WTC11 (cell line): ENCODE data around the gene SMYD4. TPM values are rescaled to one million over a fixed set of nuclear protein-coding genes. Genes with fewer than 3 reads are reported as not detected.
A peak's percentile ranks its signal among the peaks of the same experiment; 100 is the strongest.

Source experiments
- ATAC-seq: fragments of 200-7000 bp; cut with Tn5 transposase; 2 replicates; pipeline ENCODE4 v1.10.0; 2021; ENCODE audit warnings: mild to moderate bottlenecking, moderate library complexity
- CTCF ChIA-PET: fragments of 300-600 bp; sonication (Branson Sonifier 250); formaldehyde crosslinking; loops from one replicate; lab custom pipeline; 2021; ENCODE audit warnings: antibody characterized with exemption; lab: Charles Lee
- POLR2A ChIA-PET: fragments of 350-600 bp; sonication (Branson Sonifier 250); formaldehyde crosslinking; loops from one replicate; lab custom pipeline; 2021; ENCODE audit warnings: antibody characterized with exemption; lab: Charles Lee
- DNase-seq: peaks from one replicate; pipeline ENCODE4 v3.0.0; 2021; ENCODE audit warnings: low spot score
- H3K27ac Mint-ChIP-seq: 2 replicates; pipeline ENCODE4 v1.8.0; 2021; ENCODE audit warnings: mixed read lengths
- H3K27me3 Mint-ChIP-seq: 2 replicates; pipeline ENCODE4 v1.8.0; 2021; ENCODE audit warnings: low read depth, mild to moderate bottlenecking, moderate library complexity, mixed read lengths
- H3K36me3 Mint-ChIP-seq: 2 replicates; pipeline ENCODE4 v1.8.0; 2021; ENCODE audit warnings: mixed read lengths
- H3K4me1 Mint-ChIP-seq: 2 replicates; pipeline ENCODE4 v1.8.0; 2022; ENCODE audit warnings: mixed read lengths
- H3K4me3 Mint-ChIP-seq: 2 replicates; pipeline ENCODE4 v1.8.0; 2021; ENCODE audit warnings: mild to moderate bottlenecking, moderate library complexity, mixed read lengths
- H3K9me3 Mint-ChIP-seq: 2 replicates; pipeline ENCODE4 v1.8.0; 2021; ENCODE audit warnings: mixed read lengths
- CREB1 ChIP-seq: sonication (generic); formaldehyde crosslinking; IDR thresholded peaks from 2 replicates; pipeline ENCODE4 v1.8.0; 2023; ENCODE audit warnings: mild to moderate bottlenecking, missing genetic modification reagents
- CTCF ChIP-seq: fragments of 200-600 bp; IDR thresholded peaks from 2 replicates; pipeline ENCODE4 v1.8.0; 2022; ENCODE audit warnings: antibody characterized with exemption
- E2F4 ChIP-seq: sonication (generic); formaldehyde crosslinking; IDR thresholded peaks from 2 replicates; pipeline ENCODE4 v1.8.1; 2022; ENCODE audit warnings: low read depth, mild to moderate bottlenecking, moderate library complexity, missing genetic modification reagents, borderline replicate concordance
- ETV6 ChIP-seq: sonication (generic); formaldehyde crosslinking; IDR thresholded peaks from 2 replicates; pipeline ENCODE4 v1.8.1; 2022; ENCODE audit warnings: mild to moderate bottlenecking, missing genetic modification reagents
- MYBL2 ChIP-seq: sonication (generic); formaldehyde crosslinking; IDR thresholded peaks from 2 replicates; pipeline ENCODE4 v1.8.1; 2023; ENCODE audit warnings: mild to moderate bottlenecking, moderate library complexity, missing genetic modification reagents
- NFATC4 ChIP-seq: fragments of 250-450 bp; sonication (Bioruptor Pico); IDR thresholded peaks from 2 replicates; pipeline ENCODE4 v1.9.0; 2021; ENCODE audit warnings: mild to moderate bottlenecking
- SMAD4 ChIP-seq: sonication (generic); formaldehyde crosslinking; IDR thresholded peaks from 2 replicates; pipeline ENCODE4 v1.8.0; 2022; ENCODE audit warnings: mild to moderate bottlenecking, missing genetic modification reagents
- TEAD4 ChIP-seq: sonication (generic); formaldehyde crosslinking; IDR thresholded peaks from 2 replicates; pipeline ENCODE4 v1.8.0; 2022; ENCODE audit warnings: mild to moderate bottlenecking, missing genetic modification reagents
- TP53 ChIP-seq: sonication (generic); formaldehyde crosslinking; IDR thresholded peaks from 2 replicates; pipeline ENCODE4 v1.8.1; 2023; ENCODE audit warnings: mild to moderate bottlenecking, missing genetic modification reagents
- USF1 ChIP-seq: sonication (generic); formaldehyde crosslinking; IDR thresholded peaks from 2 replicates; pipeline ENCODE4 v1.8.0; 2022; ENCODE audit warnings: mild to moderate bottlenecking, missing genetic modification reagents
- ZNF121 ChIP-seq: sonication (generic); formaldehyde crosslinking; IDR thresholded peaks from 2 replicates; pipeline ENCODE4 v1.8.0; 2023; ENCODE audit warnings: missing genetic modification reagents
- ZNF532 ChIP-seq: fragments of 250-450 bp; sonication (Bioruptor Pico); IDR thresholded peaks from 2 replicates; pipeline ENCODE4 v1.9.0; 2021; ENCODE audit warnings: mild to moderate bottlenecking, borderline replicate concordance
- total RNA-seq: library from RNA; stranded (reverse); gene quantifications from 3 replicates; pipeline ENCODE4 v1.2.3, GENCODE V29; 2021
- TF ChIP-seq, protein P1 (sequence below): sonication (generic); formaldehyde crosslinking; IDR thresholded peaks from 2 replicates; pipeline ENCODE4 v1.8.1; 2022; ENCODE audit warnings: low read depth, missing genetic modification reagents, borderline replicate concordance
- TF ChIP-seq, protein P2 (sequence below): sonication (generic); formaldehyde crosslinking; IDR thresholded peaks from 2 replicates; pipeline ENCODE4 v1.8.1; 2023; ENCODE audit warnings: mild to moderate bottlenecking, missing genetic modification reagents
- TF ChIP-seq, protein P3 (sequence below): fragments of 250-450 bp; sonication (Bioruptor Pico); IDR thresholded peaks from 2 replicates; pipeline ENCODE4 v1.9.0; 2021; ENCODE audit warnings: moderate library complexity, mild to moderate bottlenecking, inconsistent platforms, borderline replicate concordance
- TF ChIP-seq, protein P4 (sequence below): sonication (generic); formaldehyde crosslinking; IDR thresholded peaks from 2 replicates; pipeline ENCODE4 v1.8.1; 2023; ENCODE audit warnings: mild to moderate bottlenecking, moderate library complexity, missing genetic modification reagents
- TF ChIP-seq, protein P5 (sequence below): sonication (generic); formaldehyde crosslinking; IDR thresholded peaks from 2 replicates; pipeline ENCODE4 v1.8.1; 2023; ENCODE audit warnings: mild to moderate bottlenecking, missing genetic modification reagents, moderate library complexity

Gene SMYD4
- total RNA-seq, 1 experiment from 2014 or later, result 24.1 TPM

DNA sequence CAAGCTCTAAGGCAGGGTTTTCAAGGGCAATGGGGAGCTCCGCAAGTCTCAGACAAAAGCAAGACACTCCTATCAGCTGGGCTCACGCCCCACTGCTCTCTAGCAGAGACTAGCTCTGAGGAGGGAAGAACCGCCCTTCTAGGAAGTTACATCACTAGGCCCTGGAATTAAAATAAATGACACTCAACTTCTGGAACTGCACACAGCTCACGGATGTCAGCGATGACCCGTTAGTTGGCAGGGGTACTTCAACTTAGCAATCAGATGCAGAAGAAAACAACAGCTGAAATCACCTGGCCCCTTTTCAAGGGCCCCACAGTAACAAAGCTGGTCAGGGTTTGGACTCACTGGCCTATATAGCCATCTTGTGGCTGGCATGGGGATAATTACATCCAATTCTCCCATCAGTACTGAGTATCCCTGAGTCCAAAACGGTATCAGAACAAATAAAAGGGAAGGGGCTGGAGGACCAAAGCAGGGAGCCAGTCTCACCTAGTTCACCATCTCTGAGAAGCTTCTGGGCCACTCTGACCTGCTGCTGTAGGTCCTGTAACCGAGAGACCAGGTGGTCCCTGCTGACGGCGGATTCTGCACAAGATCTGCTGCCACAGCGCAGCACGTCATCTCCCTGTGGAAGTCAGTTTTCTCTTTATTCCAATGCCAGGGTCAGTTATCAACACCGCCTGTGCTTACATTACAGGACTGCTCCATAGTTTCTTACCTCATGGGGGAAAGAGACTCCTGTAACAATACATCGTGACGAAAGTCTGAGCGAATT lies 45.7 kb downstream of the SMYD4 start:
- H3K27me3 Mint-ChIP-seq, result no peaks in the 10 kb centered on the region
- H3K4me3 Mint-ChIP-seq, result no peak overlapping the region
- H3K36me3 Mint-ChIP-seq, result peaks cover 64% of the 10 kb centered on the region
- peak; percentile 86 for ATAC-seq
- no peak for DNase-seq
- H3K4me1 Mint-ChIP-seq, result no peaks in the 10 kb centered on the region
- TF ChIP-seq NFATC4 (CRISPR knock-in tag), result no peak
- no peak for TF ChIP-seq USF1 (CRISPR knock-in tag)
- no peak for TF ChIP-seq E2F4 (CRISPR knock-in tag)
- TF ChIP-seq, protein P1, sequence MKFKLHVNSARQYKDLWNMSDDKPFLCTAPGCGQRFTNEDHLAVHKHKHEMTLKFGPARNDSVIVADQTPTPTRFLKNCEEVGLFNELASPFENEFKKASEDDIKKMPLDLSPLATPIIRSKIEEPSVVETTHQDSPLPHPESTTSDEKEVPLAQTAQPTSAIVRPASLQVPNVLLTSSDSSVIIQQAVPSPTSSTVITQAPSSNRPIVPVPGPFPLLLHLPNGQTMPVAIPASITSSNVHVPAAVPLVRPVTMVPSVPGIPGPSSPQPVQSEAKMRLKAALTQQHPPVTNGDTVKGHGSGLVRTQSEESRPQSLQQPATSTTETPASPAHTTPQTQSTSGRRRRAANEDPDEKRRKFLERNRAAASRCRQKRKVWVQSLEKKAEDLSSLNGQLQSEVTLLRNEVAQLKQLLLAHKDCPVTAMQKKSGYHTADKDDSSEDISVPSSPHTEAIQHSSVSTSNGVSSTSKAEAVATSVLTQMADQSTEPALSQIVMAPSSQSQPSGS (CRISPR knock-in tag), result no peak
- TF ChIP-seq TP53 (CRISPR knock-in tag), result no peak
- TF ChIP-seq, protein P2, sequence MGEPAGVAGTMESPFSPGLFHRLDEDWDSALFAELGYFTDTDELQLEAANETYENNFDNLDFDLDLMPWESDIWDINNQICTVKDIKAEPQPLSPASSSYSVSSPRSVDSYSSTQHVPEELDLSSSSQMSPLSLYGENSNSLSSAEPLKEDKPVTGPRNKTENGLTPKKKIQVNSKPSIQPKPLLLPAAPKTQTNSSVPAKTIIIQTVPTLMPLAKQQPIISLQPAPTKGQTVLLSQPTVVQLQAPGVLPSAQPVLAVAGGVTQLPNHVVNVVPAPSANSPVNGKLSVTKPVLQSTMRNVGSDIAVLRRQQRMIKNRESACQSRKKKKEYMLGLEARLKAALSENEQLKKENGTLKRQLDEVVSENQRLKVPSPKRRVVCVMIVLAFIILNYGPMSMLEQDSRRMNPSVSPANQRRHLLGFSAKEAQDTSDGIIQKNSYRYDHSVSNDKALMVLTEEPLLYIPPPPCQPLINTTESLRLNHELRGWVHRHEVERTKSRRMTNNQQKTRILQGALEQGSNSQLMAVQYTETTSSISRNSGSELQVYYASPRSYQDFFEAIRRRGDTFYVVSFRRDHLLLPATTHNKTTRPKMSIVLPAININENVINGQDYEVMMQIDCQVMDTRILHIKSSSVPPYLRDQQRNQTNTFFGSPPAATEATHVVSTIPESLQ (CRISPR knock-in tag), result no peak
- TF ChIP-seq, protein P3, sequence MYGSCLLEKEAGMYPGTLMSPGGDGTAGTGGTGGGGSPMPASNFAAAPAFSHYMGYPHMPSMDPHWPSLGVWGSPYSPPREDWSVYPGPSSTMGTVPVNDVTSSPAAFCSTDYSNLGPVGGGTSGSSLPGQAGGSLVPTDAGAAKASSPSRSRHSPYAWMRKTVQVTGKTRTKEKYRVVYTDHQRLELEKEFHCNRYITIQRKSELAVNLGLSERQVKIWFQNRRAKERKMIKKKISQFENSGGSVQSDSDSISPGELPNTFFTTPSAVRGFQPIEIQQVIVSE (CRISPR knock-in tag), result no peak
- 0 out of 2 replicates have a peak, but pooled peaks have one; percentile 15 for TF ChIP-seq CTCF
- peak; percentile 19; the same call in 1 of the 2 replicates for TF ChIP-seq ZNF121 (CRISPR knock-in tag)
- ChIA-PET CTCF (interaction anchor here (0.5 to 4.2 kb wide), 19 partner anchors 9 to 135 kb away, joined by 3 to 64 read pairs (median 6); partner anchors contain the start of genes RILP, RPA1, SERPINF1 and SMYD4), POLR2A (interaction anchor here (1.0 to 1.3 kb wide), 3 partner anchors 13 to 70 kb away, joined by 4 to 10 read pairs (median 4); no protein-coding TSS in a partner anchor)
- no peaks in the 10 kb centered on the region for H3K9me3 Mint-ChIP-seq
- H3K27ac Mint-ChIP-seq, result peak overlapping the region; percentile 69

DNA sequence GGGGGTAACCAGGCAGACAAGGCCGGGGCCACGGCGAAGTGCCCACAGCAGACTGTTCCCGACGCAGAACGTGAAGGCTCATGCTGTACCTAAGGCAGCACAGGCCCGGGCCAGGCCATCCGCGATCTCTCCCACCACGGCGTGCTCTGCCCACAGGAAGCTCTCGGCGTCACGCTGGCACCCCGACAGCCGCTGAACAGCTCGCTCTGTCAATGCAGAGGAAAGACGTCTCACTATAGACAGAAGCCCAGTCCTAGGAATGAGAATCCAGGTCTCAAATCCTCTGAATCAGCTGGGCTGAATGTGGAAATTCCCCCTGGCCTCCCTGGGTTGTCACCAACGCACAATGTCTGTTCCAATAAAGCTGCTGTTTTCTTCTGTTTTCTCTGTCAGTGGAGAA lies 46.4 kb downstream of the SMYD4 start:
- peaks cover 61% of the 10 kb centered on the region for H3K36me3 Mint-ChIP-seq
- H3K9me3 Mint-ChIP-seq, result no peaks in the 10 kb centered on the region
- CTCF ChIA-PET, result interaction anchor here (0.6 to 4.2 kb wide), 18 partner anchors 10 to 134 kb away, joined by 3 to 64 read pairs (median 6); partner anchors contain the start of genes RILP, RPA1, SERPINF1 and SMYD4
- no peak for DNase-seq
- no peaks in the 10 kb centered on the region for H3K4me1 Mint-ChIP-seq
- no peak overlapping the region for H3K4me3 Mint-ChIP-seq
- POLR2A ChIA-PET, result interaction anchor here (1.0 to 1.3 kb wide), 3 partner anchors 13 to 70 kb away, joined by 4 to 10 read pairs (median 4); no protein-coding TSS in a partner anchor
- ATAC-seq, result no peak
- H3K27ac Mint-ChIP-seq, result peak overlapping the region; percentile 69
- no peaks in the 10 kb centered on the region for H3K27me3 Mint-ChIP-seq
- TF ChIP-seq SMAD4 (CRISPR knock-in tag) (no peak), ZNF532 (CRISPR knock-in tag) (no peak), CREB1 (CRISPR knock-in tag) (no peak), TEAD4 (no peak), MYBL2 (CRISPR knock-in tag) (no peak), ETV6 (CRISPR knock-in tag) (no peak)
- TF ChIP-seq, protein P4, sequence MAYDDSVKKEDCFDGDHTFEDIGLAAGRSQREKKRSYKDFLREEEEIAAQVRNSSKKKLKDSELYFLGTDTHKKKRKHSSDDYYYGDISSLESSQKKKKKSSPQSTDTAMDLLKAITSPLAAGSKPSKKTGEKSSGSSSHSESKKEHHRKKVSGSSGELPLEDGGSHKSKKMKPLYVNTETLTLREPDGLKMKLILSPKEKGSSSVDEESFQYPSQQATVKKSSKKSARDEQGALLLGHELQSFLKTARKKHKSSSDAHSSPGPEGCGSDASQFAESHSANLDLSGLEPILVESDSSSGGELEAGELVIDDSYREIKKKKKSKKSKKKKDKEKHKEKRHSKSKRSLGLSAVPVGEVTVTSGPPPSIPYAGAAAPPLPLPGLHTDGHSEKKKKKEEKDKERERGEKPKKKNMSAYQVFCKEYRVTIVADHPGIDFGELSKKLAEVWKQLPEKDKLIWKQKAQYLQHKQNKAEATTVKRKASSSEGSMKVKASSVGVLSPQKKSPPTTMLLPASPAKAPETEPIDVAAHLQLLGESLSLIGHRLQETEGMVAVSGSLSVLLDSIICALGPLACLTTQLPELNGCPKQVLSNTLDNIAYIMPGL (CRISPR knock-in tag), result no peak
- TF ChIP-seq, protein P5, sequence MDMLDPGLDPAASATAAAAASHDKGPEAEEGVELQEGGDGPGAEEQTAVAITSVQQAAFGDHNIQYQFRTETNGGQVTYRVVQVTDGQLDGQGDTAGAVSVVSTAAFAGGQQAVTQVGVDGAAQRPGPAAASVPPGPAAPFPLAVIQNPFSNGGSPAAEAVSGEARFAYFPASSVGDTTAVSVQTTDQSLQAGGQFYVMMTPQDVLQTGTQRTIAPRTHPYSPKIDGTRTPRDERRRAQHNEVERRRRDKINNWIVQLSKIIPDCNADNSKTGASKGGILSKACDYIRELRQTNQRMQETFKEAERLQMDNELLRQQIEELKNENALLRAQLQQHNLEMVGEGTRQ (CRISPR knock-in tag), result no peak
